ENCODE results near the gene FN3KRP.

Gene FN3KRP

DNA sequence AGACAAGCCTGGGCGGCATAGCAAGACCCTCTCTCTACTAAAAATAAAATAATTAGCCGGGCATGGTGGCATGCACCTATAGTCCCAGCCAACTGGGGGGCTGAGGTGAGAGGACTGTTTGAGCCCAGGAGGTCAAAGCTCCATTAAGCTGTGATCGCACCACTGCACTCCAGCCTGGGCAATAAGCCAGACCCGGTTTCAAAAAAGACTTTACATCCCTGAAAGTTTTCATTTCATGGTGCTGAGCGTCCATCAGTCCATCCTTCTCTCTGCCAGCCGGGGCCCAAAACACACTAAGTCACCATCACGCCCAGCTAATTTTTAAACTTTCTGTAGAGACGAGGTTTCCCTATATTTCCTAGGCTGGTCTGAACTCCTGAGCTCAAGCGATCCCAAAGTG, 28.6 kb upstream of the FN3KRP start:
- no peak for DNase-seq

DNA sequence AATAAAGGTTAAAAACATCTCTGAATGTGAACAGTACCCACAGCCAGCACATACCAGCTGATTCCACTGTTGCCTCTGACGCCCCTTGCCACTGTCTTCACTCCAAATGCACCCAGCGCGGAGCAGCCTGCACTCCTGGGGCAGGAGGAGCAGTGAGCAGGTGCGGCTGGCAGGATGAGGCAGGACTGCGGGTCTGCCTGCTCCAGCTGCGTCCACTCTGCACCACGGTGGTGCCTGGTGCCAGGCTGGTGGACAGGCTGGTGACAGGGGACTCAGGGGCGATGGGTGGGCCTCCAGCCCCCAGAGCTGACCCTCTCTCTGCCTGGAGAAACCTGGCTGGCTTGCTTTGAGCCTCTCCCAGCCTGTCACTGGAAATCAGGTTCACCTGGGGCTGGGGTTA, 27.4 kb upstream of the FN3KRP start:
- DNase-seq = peak; percentile 52

DNA sequence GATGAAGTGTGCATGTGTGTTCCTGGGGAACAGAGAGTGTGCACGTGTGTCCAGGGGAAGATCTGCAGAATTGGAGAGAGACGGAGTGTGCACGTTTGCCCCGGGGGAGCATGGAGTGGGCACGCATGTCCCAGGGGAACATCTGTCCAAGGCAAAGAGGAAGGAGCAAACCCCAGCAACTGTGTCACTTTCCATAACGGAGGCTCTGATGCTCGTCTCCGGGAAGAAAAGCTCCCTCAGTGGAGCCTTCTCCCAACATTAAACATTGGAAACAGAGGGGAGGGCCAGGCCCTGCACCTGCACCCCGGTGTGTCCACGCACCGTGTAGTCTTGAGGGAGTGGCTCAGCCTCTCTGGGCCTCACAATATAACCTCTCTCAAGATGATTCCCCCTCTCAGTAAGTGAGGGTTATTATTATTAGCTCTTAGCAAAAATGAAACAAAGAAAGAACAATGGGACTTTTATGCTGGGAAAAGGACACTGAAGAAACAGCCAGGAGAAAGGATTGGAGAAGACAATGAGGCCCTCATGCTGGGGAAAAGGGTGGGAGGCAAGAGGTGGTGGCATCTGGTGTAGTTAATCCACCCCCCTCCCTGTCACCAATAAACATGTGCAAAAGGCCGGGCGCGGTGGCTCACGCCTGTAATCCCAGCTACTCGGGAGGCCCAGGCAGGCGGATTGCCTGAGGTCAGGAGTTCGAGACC, 25.6 kb upstream of the FN3KRP start:
- DNase-seq = no peak

DNA sequence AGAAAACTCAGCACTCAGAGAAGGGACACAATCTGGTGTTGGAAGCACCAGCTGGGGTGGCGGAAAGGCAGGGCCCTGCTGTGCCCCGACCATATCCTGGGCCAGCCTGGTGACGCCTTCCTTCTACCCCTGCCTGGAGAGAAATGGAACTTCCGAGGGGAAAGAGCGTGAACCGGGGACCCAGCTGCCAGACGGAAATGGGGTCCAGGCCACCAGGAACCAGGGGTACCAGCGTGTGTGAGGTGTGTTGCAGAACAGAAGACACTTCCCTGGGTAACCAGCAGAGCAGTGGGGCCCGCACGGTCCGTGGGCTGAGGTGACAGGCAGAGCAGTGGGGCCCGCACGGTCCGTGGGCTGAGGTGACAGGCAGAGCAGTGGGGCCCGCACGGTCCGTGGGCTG, 24.8 kb upstream of the FN3KRP start:
- DNase-seq = no peak

DNA sequence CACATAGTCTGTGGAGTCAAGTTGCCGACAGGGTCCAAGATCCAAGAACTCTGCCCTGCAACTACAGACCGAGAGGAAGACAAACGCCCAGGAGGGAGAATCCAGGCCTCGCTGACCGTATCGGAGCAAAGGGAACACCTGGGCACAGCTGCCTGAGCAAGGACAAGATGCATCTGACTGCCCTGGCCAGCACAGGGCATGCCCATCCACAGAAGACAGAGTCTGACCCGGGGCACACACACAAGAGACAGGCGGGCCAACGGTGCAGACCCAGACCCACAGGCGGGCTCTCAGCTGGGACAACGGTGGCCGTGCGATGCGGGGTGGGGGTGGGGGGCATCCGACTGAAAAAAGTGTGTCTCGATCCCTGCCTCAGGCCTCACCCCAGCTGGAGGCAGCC, 24.2 kb upstream of the FN3KRP start:
- DNase-seq = no peak

DNA sequence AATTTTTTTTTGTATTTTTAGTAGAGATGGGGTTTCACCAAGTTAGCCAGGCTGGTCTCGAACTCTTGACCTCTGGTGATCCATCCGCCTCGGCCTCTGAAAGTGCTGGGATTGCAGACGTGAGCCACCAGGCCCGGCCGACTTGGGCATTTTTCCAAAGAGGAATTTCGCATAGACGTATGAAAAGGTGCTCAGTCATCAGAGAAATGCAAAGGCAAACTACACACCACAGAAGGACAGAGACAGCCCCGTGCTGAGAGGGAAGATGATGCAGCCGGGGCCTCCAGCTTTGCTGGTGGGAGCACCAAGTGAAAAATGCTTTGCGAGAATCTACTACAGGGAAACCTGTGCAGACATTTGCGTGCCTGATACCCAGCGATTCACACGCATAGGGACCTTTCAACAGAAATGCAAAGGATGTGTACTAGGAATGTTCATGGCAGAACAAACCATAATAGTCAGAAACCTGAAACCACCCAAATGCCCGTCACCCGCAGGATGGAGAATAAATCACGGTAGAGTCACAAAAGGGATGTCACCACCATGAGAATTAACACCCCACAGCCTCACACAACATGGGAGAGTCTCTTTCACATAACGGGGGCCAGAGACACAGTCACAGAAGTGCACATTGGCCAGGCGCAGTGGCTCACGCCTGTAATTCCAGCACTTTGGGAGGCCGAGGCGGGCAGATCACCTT, 23.2 kb upstream of the FN3KRP start:
- DNase-seq = no peak

DNA sequence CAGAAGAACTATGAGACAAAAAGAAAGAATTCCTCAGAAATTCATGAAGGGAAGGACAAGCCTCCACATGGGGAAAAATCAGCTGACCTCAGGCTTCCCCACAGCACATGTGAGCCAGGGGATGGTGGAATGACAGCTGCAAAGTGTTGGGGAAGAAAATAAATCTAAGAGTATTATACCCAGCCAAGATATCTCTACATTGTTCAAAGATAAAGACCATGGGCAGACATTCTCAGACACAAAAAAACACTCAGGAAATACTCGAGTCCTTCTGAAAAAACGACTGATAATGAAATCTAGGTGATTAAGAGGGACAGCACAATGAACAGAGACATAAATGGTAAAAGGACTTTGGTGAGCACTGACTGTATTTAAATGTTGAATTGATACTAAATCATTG, 21.9 kb upstream of the FN3KRP start:
- DNase-seq = no peak

DNA sequence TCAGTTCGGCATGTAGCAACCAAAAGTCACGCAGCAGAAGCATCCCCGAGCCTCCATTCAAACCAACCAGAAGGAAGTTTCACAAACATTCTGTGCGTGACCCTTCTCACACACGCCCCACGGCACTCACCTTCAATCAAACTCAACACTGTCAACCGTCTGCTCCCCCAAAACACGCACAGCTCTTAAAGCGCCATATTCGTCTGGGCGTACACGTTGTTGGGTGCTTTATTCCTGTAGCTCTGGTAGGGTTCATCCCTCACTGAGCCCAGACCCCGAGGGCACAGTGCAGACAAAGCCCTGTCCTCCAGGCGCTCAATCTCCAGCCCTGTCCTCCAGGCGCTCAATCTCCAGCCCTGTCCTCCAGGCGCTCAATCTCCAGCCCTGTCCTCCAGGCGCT, 20.2 kb upstream of the FN3KRP start:
- no peak for DNase-seq

DNA sequence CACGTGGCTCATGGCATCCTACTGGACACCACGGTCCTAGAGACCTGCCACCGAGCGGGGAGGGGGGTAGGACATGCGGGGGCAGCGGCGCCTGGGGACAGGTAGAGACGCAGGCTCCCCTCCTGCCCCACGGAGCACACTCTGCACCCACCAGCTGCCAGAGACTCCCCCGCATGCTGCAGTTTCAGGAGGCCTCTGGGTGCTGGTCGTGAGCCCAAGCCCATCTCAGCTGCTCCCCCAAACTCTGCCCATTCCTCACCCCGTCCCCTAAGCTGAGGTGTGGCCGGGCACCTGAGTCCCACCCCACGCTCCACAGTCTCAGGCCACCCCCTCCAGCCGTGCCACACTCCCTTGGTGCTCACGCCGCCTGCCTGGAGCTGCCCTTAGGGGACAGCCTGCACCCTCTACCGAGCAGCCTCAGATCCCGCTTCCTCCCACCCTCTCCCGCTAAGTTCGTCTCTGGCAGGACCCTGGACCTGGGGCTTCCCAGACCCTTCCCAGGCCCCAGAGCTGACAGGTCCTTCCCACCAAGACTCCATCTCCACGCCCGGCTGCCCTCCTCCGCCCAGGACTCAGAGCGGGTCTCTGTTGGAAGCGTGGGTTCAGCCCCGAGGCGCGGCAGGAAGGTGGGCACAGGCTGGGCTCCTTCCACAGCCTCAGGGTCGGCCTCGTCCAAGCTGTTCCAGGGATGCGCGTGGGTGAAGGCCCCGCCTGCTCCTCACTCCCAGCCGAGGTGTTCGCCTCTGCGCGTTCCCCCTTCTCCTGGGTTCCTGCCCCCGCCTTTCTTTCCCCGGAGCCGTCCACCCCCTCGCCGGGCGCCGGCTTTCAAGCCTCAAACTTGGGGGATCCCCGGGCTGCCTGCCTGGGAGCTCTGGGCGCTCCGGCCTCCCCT, 19.3 kb upstream of the FN3KRP start:
- DNase-seq = peak; percentile 61

DNA sequence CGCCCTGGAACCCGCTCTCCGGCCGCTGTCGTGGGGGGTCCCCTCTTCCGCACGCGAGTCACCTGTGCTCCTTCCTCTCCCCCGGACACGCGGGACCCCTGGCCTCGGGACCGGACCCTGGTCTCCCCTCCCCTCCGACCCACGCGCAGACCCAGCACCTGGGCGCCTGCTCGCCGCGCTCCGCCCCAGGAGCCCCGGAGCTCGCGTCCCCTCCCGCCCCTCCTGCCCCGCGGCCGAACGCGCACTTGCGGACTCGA, 18.8 kb upstream of the FN3KRP start:
- DNase-seq = no peak

DNA sequence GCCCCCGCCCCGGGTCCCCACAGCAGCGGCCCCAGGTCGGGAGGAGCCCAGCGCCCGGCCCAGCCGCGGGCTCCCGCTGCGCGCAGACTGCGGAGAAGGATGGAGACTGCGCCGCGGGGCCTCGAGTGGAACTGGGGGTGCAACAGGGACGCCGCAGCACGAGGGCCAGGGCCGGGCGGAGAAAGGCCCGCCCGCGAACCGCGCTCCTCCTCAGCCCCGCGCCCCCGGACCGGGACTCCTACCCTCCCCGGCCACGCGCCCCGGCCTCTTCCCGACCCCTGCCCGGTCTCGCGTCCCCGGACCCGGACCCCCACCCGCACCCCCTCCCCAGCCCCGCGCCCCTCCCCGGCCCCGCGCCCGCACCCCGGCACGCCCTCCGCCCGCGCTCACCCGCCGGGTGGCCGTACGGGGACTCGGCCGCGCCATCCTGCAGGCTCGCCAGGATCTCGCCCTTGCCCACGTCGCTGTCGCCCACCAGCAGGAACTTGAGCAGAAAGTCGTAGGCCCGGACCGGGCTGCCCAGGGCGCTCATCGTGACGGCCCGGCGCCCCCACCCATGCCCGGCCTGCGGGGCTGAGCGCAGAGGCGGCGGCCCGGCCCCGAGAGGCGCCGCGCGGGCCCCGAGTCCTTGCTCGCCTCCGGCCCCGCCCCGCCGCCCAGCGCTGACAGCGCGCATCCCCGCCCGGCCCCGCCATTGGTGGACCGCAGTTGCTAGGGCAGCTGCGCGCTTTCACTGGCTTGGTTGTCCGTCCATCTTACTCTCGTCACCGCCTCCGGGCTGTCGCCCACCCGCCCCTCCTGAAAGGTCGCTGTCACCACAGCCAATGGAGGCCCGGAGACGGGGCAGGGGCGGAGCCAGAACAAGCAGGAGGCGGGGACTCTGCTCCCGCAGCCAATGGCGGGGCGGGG, 18.2 kb upstream of the FN3KRP start, which contains the start of gene RAB40B:
Gene RAB40B, minus strand, starts transcription at position 634 of the 909 bp plus-strand sequence. Its CDS starts 102 bp downstream, at position 532.
- peak; percentile 100 for DNase-seq

DNA sequence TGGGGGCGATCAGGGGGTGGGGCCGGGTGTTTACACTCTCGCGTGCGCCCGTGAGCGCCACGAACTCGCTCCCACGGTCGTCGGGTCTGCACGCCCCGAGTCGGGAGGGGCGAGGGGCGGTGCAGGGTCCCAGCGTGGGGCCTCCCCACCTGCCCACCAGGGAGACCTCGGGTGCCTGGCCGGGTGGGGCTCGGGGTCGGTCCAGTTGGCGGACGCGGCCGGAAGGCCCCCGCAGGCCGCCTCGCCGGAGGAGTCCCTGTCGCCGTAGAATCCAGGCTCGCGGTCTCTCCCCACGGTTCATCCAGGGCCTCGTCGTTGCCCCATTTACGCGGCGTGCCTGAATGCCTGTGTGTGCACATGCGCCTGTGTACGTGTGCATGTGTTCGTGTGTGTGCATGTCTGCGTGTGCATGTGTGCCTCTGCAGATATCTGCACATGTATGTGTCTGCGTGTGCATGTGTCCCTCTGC, 17.5 kb upstream of the FN3KRP start:
- no peak for DNase-seq

DNA sequence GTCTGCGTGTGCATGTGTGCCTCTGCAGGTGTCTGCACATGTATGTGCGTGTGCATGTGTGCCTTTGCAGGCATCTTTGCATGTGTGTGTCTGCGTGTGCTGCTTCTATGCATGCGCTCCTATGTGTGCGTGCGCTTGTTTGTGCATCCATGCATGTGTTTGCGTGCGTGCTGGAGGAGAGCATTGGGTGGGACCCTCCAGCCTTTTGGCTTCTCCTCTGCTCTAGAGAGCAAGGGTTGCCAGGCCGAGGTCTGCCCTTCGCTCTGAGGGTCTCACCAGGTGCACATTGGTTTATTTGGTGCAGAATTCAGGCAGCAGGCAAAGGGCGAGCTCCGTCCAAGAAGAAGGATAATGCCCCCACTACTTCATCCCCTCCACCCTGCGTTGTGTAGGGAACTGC, 17.0 kb upstream of the FN3KRP start:
- DNase-seq = no peak

DNA sequence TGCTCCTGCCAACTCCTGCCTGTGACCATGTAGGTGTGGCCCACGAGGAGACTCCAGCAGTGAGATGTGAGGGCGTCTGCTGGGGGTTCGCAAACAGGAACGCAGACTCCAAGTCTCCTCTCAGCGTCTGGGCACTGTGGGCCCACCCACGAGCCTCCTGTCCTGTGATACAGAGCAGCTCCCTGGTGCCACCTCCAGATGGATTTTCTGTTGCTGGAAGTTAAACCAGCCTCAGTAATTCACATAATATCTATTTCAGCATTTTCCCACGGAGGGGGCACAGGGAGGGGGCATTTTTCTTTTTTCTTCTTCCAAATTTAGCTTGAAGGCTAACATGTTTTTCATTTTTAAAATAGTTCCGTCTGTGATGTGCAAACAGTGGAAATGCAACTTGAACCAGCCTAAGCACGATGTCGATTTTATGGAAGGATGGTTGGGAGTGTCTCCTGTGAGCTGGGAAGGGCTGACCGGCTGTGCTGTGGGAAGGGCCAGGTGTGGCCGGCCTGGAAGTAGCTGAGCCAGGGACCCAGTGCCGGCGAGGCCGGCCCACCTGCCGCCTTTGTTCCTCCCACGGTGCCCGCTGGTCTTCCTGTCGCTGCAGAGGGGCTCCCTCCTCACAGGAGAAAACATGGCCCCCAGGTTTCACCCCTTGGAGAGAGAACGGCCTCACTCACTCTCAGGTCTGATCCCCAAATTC, 14.1 kb upstream of the FN3KRP start:
- DNase-seq = no peak

DNA sequence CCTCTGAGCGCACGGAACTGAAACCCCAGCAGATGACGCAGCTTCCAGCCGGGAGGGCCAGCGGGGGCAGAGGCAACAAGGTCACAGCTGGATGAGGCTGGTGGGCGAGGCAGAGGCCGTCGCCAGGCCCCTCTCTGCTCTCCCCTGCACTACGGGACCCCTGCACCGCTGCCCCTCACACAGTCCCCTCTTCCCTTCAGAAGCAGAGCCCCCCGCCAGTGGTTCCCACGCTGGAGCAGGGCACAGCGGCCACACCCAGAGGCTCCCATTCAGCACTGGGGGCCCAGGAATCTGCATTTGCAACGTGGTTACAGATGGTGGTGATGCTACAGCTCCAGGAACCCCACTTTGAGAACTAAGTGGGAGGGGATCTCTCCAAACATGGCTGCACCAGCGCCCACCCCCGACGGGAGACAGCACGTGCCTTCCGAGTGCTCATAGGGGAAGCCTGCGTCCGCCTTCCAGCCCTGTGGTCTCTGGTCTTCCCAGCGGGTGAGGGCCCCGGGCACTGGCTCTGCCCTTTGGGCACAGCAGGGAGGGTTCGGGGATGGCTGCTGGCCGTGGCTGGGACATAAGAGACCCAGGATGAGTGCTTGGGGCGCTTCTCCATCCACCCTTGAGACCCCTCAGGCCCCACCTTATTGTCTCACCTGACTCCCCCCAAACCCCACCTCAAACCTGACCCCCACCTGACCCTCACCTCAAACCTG, 13.3 kb upstream of the FN3KRP start:
- no peak for DNase-seq

DNA sequence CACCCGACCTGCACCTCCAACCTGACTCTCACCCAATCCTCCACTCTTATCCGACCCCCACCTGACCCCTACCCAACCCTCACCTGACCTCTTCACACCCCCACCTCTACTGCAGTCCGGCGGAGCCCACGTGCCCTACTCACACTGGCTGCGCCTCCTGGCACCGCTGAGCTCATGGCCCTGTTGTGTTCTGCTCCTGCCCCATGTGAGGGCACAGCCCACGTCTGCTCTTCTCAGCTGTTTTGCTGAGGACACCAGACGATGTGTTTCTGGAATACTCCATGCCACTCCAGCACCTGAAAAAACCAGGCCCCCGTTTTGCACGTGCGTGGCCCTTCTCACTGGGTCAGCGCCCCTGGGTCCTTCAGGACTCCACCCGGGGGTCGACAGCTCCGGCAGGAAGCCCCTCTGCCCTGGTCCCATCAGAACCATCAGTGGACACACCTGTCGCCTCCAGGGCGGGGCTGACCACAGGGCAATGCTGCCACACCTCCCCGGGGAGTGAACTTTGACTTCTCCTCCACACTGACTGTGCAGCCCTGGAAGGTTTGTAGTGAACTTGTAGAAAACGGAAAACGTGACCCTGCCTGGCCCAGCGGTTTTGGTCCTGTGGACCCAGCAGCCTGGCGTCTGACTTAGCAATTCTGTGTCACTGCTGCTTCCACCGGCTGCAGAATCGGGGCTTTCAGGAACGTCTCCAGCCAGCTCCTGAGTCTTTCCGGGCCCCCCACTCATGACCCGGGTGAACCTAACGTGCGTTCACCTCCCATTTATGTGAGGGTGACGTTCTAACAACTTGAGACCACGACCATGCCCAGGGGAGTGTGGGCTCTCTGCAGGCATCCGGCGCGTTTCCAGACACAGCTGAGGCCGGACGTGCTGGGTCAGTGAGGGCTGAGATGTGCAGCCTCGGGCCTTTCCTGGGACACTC, 12.3 kb upstream of the FN3KRP start:
- DNase-seq = peak; percentile 56

DNA sequence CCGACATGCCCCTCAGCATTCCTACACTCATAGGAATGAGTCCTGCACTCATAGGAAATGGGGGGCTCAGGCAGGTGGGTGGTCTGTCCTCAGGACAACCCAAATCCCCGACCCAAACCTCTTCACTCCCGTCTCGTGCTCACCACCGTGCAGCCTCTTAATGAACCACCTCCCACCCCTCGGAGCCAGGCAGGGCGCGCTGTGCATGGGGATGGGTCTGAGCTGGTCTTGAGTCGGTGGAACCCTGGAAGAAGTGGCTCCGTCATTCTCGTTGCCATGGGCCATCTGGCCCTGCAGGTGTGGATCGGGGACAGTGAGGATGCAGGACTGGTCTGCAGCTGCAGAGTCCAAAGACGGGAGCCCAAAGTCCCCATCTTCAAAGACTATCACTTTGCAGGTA, 11.6 kb upstream of the FN3KRP start:
- DNase-seq = no peak

DNA sequence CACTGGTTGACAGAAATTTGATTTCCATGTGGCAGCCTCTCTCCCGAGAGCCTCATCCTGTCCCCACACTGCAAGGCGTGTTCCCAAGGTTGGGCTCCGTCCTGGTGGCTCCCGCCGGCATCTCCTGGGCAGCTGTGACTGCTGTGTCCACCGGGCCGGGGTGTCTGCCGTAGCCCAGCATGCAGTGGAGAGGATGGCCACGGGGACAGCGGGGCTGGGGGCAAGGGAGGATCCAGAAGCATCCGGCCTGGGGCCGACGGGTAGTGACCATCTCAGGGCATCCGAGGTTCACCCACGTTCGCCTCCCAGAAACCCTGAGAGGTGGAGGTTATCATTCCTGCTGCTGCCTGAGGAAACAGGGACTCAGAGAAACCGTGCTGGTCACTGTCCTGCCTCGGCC, 10.8 kb upstream of the FN3KRP start:
- DNase-seq = no peak

DNA sequence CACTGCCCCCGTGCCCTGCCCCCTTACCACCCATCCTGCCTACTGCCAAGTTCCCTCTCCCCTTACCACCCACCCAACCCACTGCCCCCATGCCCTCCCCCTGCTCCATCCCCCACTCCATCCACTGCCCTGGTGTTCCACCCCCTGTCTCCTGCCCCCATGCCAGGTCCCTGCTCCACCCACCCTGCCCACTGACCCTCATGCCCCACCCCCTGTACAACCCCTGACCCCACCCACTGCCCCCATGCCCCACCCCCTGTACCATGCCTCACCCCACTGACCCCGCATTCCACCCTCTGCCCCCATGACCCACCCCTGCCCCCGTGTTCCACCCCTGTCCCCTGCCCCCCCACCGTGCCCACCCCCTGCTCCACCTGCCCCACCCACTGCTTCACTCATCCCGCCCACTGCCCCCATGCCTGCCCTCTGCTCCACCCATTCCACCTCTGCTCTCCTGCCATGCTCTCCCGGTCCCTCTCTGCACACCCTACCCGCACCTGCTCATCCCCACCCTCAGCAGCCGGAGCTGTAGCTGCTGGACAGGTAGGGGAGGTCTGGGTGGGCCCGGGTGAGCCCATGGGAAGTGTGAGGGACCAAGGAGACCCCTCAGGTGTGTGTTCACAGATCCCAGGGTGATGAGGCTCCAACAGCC, 7.4 kb upstream of the FN3KRP start:
- no peak for DNase-seq
